Trophoblast cell (in vitro differentiated cells and primary cell): ENCODE measurements around the gene AAK1.
A peak's percentile ranks its signal among the peaks of the same experiment; 100 is the strongest.
"Not testable (repeated sequence)": the region's sequence is repeated elsewhere in the genome, so short reads cannot be mapped to it uniquely, and the experiment has no call there.

Experiments used
- DNase-seq, 2 donors: peaks; one replicate each; pipeline ENCODE4 v3.0.0-alpha.2; 2016
- H2AFZ ChIP-seq: 2 replicates; pipeline ENCODE4 v1.6.1; 2013; ENCODE audit warnings: low read length, moderate library complexity, mild to moderate bottlenecking; ENCODE audit not compliant: insufficient read depth, poor library complexity
- H2AK5ac ChIP-seq: 2 replicates; pipeline ENCODE4 v1.6.1; 2013; ENCODE audit warnings: mild to moderate bottlenecking, low read length
- H2BK120ac ChIP-seq: 2 replicates; pipeline ENCODE4 v1.6.1; 2013; ENCODE audit warnings: low read length, mild to moderate bottlenecking, moderate library complexity; ENCODE audit not compliant: insufficient read depth, poor library complexity
- H2BK12ac ChIP-seq: 2 replicates; pipeline ENCODE4 v1.6.1; 2013; ENCODE audit warnings: mild to moderate bottlenecking, low read length, moderate library complexity
- H2BK5ac ChIP-seq: 2 replicates; pipeline ENCODE4 v1.6.1; 2013; ENCODE audit warnings: low read length, low read depth, moderate library complexity, mild to moderate bottlenecking; ENCODE audit not compliant: poor library complexity
- H3K14ac ChIP-seq: 2 replicates; pipeline ENCODE4 v1.6.1; 2013; ENCODE audit warnings: mild to moderate bottlenecking, low read length
- H3K18ac ChIP-seq: 2 replicates; pipeline ENCODE4 v1.6.1; 2013; ENCODE audit warnings: mild to moderate bottlenecking, low read length
- H3K23ac ChIP-seq: 2 replicates; pipeline ENCODE4 v1.6.1; 2013; ENCODE audit warnings: low read length
- H3K27ac ChIP-seq: 2 replicates; pipeline ENCODE4 v1.5.1; 2013; ENCODE audit warnings: low read depth, mild to moderate bottlenecking, inconsistent platforms, low read length, moderate library complexity
- H3K27me3 ChIP-seq: 2 replicates; pipeline ENCODE4 v1.6.1; 2013; ENCODE audit warnings: inconsistent platforms, mild to moderate bottlenecking, low read length, moderate library complexity; ENCODE audit not compliant: insufficient read depth
- H3K36me3 ChIP-seq, 2 experiments: 1 replicate in 1 of 2; 2 replicates in 1 of 2; pipeline ENCODE4 v1.6.1; 2013; ENCODE audit warnings: low read length in 2 of 2, mild to moderate bottlenecking in 2 of 2, moderate library complexity in 1 of 2; ENCODE audit not compliant: insufficient read depth in 2 of 2, control insufficient read depth in 1 of 2
- H3K4ac ChIP-seq: 2 replicates; pipeline ENCODE4 v1.6.1; 2013; ENCODE audit warnings: low read depth, mild to moderate bottlenecking, low read length, moderate library complexity
- H3K4me1 ChIP-seq, 2 experiments: 1 replicate in 1 of 2; 2 replicates in 1 of 2; pipeline ENCODE4 v1.6.1; 2013; ENCODE audit warnings: low read length in 2 of 2, mild to moderate bottlenecking in 2 of 2, moderate library complexity in 1 of 2; ENCODE audit not compliant: insufficient read depth in 2 of 2, control insufficient read depth in 1 of 2
- H3K4me2 ChIP-seq: 2 replicates; pipeline ENCODE4 v1.6.1; 2013; ENCODE audit warnings: inconsistent platforms, mild to moderate bottlenecking, low read length, moderate library complexity
- H3K4me3 ChIP-seq: 2 replicates; pipeline ENCODE4 v1.5.1; 2013; ENCODE audit warnings: mild to moderate bottlenecking, low read depth, low read length, inconsistent platforms
- H3K79me1 ChIP-seq: one replicate; pipeline ENCODE4 v1.6.1; 2013; ENCODE audit warnings: low read length
- H3K79me2 ChIP-seq: 2 replicates; pipeline ENCODE4 v1.6.1; 2013; ENCODE audit warnings: low read length, mild to moderate bottlenecking; ENCODE audit not compliant: control insufficient read depth, insufficient read depth, poor library complexity
- H3K9ac ChIP-seq: 2 replicates; pipeline ENCODE4 v1.6.1; 2013; ENCODE audit warnings: mild to moderate bottlenecking, low read length
- H3K9me3 ChIP-seq: 2 replicates; pipeline ENCODE4 v1.6.1; 2013; ENCODE audit warnings: low read depth, mild to moderate bottlenecking, control low read depth, inconsistent platforms, low read length; ENCODE audit not compliant: insufficient read depth
- H4K12ac ChIP-seq: 2 replicates; pipeline ENCODE4 v1.6.1; 2013; ENCODE audit warnings: low read depth, mild to moderate bottlenecking, low read length, moderate library complexity
- H4K8ac ChIP-seq: 2 replicates; pipeline ENCODE4 v1.6.1; 2013; ENCODE audit warnings: low read depth, mild to moderate bottlenecking, low read length, moderate library complexity
- H4K91ac ChIP-seq: one replicate; pipeline ENCODE4 v1.6.1; 2013; ENCODE audit warnings: low read depth, mild to moderate bottlenecking, low read length, moderate library complexity
- WGBS: extraction: QIAGEN DNeasy Blood & Tissue Kit; methylation state at CpG from one replicate; pipeline ENCODE4 v1.1.7; 2013; ENCODE audit warnings: missing lambda C conversion rate; ENCODE audit not compliant: insufficient read length, insufficient coverage; ENCODE audit errors: extremely low coverage; 5-methylcytosine and 5-hydroxymethylcytosine counted together

AAK1 gene

GRCh38 chr2:69667805-69668382, 24.4 kb upstream of the AAK1 start:
- Histone ChIP-seq H3K4ac (no peak overlapping the region), H4K91ac (peak overlapping the region; percentile 4), H2BK120ac (no peak overlapping the region), H3K14ac (no peak overlapping the region), H2BK5ac (no peak overlapping the region), H4K12ac (no peak overlapping the region), H2AK5ac (no peak overlapping the region), H3K18ac (no peak overlapping the region), H3K4me3 (no peak overlapping the region), H3K23ac (no peak overlapping the region), H3K79me2 (no peaks in the 10 kb centered on the region), H2BK12ac (no peak overlapping the region), H2AFZ (no peak overlapping the region), H3K4me1 (peaks cover 0 to 3% of the 10 kb centered on the region in 2 experiments), H3K9ac (no peak overlapping the region), H3K4me2 (no peak overlapping the region), H3K27ac (peak overlapping the region; percentile 10), H3K79me1 (peaks cover 2% of the 10 kb centered on the region), H3K27me3 (no peaks in the 10 kb centered on the region), H3K9me3 (no peaks in the 10 kb centered on the region), H3K36me3 (no peaks in the 10 kb centered on the region), H4K8ac (no peak overlapping the region)
- no CpG with 5 or more reads among the region's 7 CpGs for WGBS
- DNase-seq: peak; percentile 54 to 69

GRCh38 chr2:69665152-69665551, 21.6 kb upstream of the AAK1 start:
- H3K27ac ChIP-seq: no peak overlapping the region

GRCh38 chr2:69663860-69664259, 20.3 kb upstream of the AAK1 start:
- DNase-seq: no peak
- H2BK12ac ChIP-seq: no peak overlapping the region
- peaks cover 6 to 16% of the 10 kb centered on the region in 2 experiments for H3K4me1 ChIP-seq
- no peak overlapping the region for H2AK5ac ChIP-seq
- no peak overlapping the region for H2AFZ ChIP-seq
- H4K12ac ChIP-seq: no peak overlapping the region
- no peak overlapping the region for H3K4me2 ChIP-seq
- no peaks in the 10 kb centered on the region for H3K79me2 ChIP-seq
- H3K27ac ChIP-seq: no peak overlapping the region
- no peak overlapping the region for H3K9ac ChIP-seq
- no peak overlapping the region for H3K4ac ChIP-seq
- no peak overlapping the region for H3K4me3 ChIP-seq
- peaks cover 4% of the 10 kb centered on the region for H3K79me1 ChIP-seq
- no peaks in the 10 kb centered on the region for H3K9me3 ChIP-seq
- H2BK120ac ChIP-seq: no peak overlapping the region
- H3K14ac ChIP-seq: no peak overlapping the region
- no peak overlapping the region for H4K91ac ChIP-seq
- no CpG with 5 or more reads among the region's 3 CpGs for WGBS
- H3K27me3 ChIP-seq: no peaks in the 10 kb centered on the region
- no peaks in the 10 kb centered on the region for H3K36me3 ChIP-seq
- no peak overlapping the region for H4K8ac ChIP-seq
- no peak overlapping the region for H3K18ac ChIP-seq
- H3K23ac ChIP-seq: no peak overlapping the region
- H2BK5ac ChIP-seq: no peak overlapping the region

More at GRCh38 chr2:69665152-69665551, 21.6 kb upstream of the AAK1 start:
- H3K79me1 ChIP-seq: peaks cover 4% of the 10 kb centered on the region
- H4K8ac ChIP-seq: no peak overlapping the region
- H3K9me3 ChIP-seq: no peaks in the 10 kb centered on the region
- no CpG with 5 or more reads among the region's 9 CpGs for WGBS
- no peak overlapping the region for H2AFZ ChIP-seq
- H3K4me1 ChIP-seq: peaks cover 4 to 11% of the 10 kb centered on the region in 2 experiments
- H3K9ac ChIP-seq: no peak overlapping the region
- H3K79me2 ChIP-seq: no peaks in the 10 kb centered on the region
- H3K14ac ChIP-seq: no peak overlapping the region
- no peak overlapping the region for H3K4me2 ChIP-seq
- no peak overlapping the region for H3K18ac ChIP-seq
- H2BK120ac ChIP-seq: no peak overlapping the region
- no peak overlapping the region for H2BK5ac ChIP-seq
- DNase-seq: no peak
- H4K91ac ChIP-seq: no peak overlapping the region
- no peaks in the 10 kb centered on the region for H3K36me3 ChIP-seq
- no peaks in the 10 kb centered on the region for H3K27me3 ChIP-seq
- no peak overlapping the region for H4K12ac ChIP-seq
- no peak overlapping the region for H2AK5ac ChIP-seq
- no peak overlapping the region for H3K23ac ChIP-seq
- H2BK12ac ChIP-seq: no peak overlapping the region
- no peak overlapping the region for H3K4ac ChIP-seq
- no peak overlapping the region for H3K4me3 ChIP-seq

DNA sequence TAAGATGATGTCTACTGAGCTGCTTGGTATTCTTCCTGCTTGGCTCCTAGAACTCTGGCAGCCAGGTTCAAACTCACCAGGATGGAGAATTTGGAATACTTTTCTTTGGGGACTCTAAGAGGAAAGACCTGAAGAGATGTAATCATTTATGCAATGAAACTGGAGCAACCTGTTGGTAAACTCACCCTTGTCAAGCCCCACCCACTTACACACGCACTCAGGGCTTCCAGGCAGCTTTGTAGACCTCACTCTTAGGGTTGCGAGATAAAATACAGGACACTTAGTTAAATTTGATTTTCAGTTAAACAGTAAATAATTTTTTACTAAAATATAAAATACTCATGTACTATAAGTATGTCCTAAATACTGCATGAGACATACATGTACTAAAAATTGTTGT, 19.0 kb upstream of the AAK1 start:
- not testable (repeated sequence) for H3K9me3 ChIP-seq, H3K18ac ChIP-seq, H3K4ac ChIP-seq, H4K12ac ChIP-seq, H3K79me2 ChIP-seq, H2BK120ac ChIP-seq, H3K27me3 ChIP-seq, H4K91ac ChIP-seq, H3K23ac ChIP-seq, H3K14ac ChIP-seq, H3K27ac ChIP-seq, H2BK12ac ChIP-seq, H3K36me3 ChIP-seq, H2BK5ac ChIP-seq, H4K8ac ChIP-seq, H3K79me1 ChIP-seq, H2AFZ ChIP-seq, H3K4me3 ChIP-seq, H3K4me2 ChIP-seq, H3K9ac ChIP-seq, H2AK5ac ChIP-seq
- DNase-seq: peak in 1 of 2 donors; percentile 54
- no CpG with 5 or more reads among the region's 2 CpGs for WGBS
- peaks cover 6 to 14% of the 10 kb centered on the region in 2 experiments for H3K4me1 ChIP-seq
